Type B pancreatic cell (in vitro differentiated cells): ENCODE data around the gene VSTM1. TPM values are rescaled to one million over a fixed set of nuclear protein-coding genes. Genes with fewer than 3 reads are reported as not detected.
A peak's percentile ranks its signal among the peaks of the same experiment; 100 is the strongest.

ENCODE experiments used
- DNase-seq: peaks from one replicate; pipeline ENCODE4 v3.0.0; 2021; ENCODE audit warnings: mixed read lengths; ENCODE audit not compliant: unreplicated experiment; ENCODE audit errors: extremely low spot score
- H3K27ac Mint-ChIP-seq: 2 replicates; pipeline ENCODE4 v1.8.0; 2021; ENCODE audit warnings: mild to moderate bottlenecking, mixed read lengths
- H3K27me3 Mint-ChIP-seq: 2 replicates; pipeline ENCODE4 v1.8.0; 2021; ENCODE audit warnings: mixed read lengths
- H3K36me3 Mint-ChIP-seq: 2 replicates; pipeline ENCODE4 v1.8.0; 2021; ENCODE audit warnings: mixed read lengths
- H3K4me1 Mint-ChIP-seq: one replicate; pipeline ENCODE4 v1.8.0; 2021; ENCODE audit warnings: mixed read lengths; ENCODE audit not compliant: unreplicated experiment
- H3K4me3 Mint-ChIP-seq: 2 replicates; pipeline ENCODE4 v1.8.0; 2021; ENCODE audit warnings: mild to moderate bottlenecking, mixed read lengths
- H3K9me3 Mint-ChIP-seq: 2 replicates; pipeline ENCODE4 v1.8.0; 2021; ENCODE audit warnings: mixed read lengths
- CTCF ChIP-seq: fragments of 200-600 bp; sonication (generic); conservative IDR thresholded peaks from 2 replicates; pipeline ENCODE4 v1.5.0; 2021; ENCODE audit warnings: antibody characterized with exemption, mild to moderate bottlenecking
- total RNA-seq: library from RNA; stranded (reverse); gene quantifications from 2 replicates; pipeline ENCODE4 v1.2.1, GENCODE V29; 2021; ENCODE audit warnings: low replicate concordance

VSTM1 gene
- total RNA-seq, 1 donor from 2014 or later = not detected

GRCh38 chr19:53992211-53992610, 71.5 kb downstream of the VSTM1 start:
- TF ChIP-seq CTCF = no peak
- peak overlapping the region; percentile 64 for H3K4me3 Mint-ChIP-seq
- no peaks in the 10 kb centered on the region for H3K36me3 Mint-ChIP-seq

GRCh38 chr19:53991224-53992113, 72.2 kb downstream of the VSTM1 start, which contains the start of gene CACNG6:
Gene CACNG6, plus strand, starts transcription at chr19:53991637. Its CDS starts 1,241 bp downstream, at chr19:53992878.
- H3K27me3 Mint-ChIP-seq = peaks cover 54% of the 10 kb centered on the region
- no peaks in the 10 kb centered on the region for H3K9me3 Mint-ChIP-seq
- no peaks in the 10 kb centered on the region for H3K4me1 Mint-ChIP-seq
- no peak for DNase-seq
- H3K4me3 Mint-ChIP-seq = peak within 1 kb of the TSS; percentile 67
- H3K36me3 Mint-ChIP-seq = no peaks in the 10 kb centered on the region
- H3K27ac Mint-ChIP-seq = no peak within 1 kb of the TSS
- no peak for TF ChIP-seq CTCF

More at GRCh38 chr19:53992211-53992610, 71.5 kb downstream of the VSTM1 start:
- Mint-ChIP-seq H3K4me1 (no peaks in the 10 kb centered on the region), H3K27me3 (peaks cover 56% of the 10 kb centered on the region), H3K27ac (no peak overlapping the region), H3K9me3 (no peaks in the 10 kb centered on the region)
- DNase-seq = no peak

Other genes starting within 250 kb of the VSTM1 start
- gene NLRP12, start 239.6 kb downstream of the VSTM1 start, total RNA-seq = not detected in 2 replicates
- 69.5 and 73.5 TPM in 2 replicates for gene MYADM, start 196.0 kb downstream of the VSTM1 start, total RNA-seq
- 2.4 and 3.1 TPM in 2 replicates for gene PRKCG, start 181.7 kb downstream of the VSTM1 start, total RNA-seq
- 0.67 and 6.0 TPM in 2 replicates for gene CACNG7, start 154.6 kb downstream of the VSTM1 start, total RNA-seq
- gene CACNG8, start 101.0 kb downstream of the VSTM1 start, total RNA-seq = 0.05 and 0.97 TPM in 2 replicates
- gene CACNG6, start 72.3 kb downstream of the VSTM1 start, total RNA-seq = 0.27 and 0.98 TPM in 2 replicates
- gene TARM1, start 17.5 kb upstream of the VSTM1 start, total RNA-seq = not detected in 2 replicates
- gene OSCAR, start 36.9 kb upstream of the VSTM1 start, total RNA-seq = not detected in 2 replicates
- 140 and 155 TPM in 2 replicates for gene NDUFA3, start 39.0 kb upstream of the VSTM1 start, total RNA-seq
- gene TFPT, start 51.8 kb upstream of the VSTM1 start, total RNA-seq = 14.1 and 17.0 TPM in 2 replicates
- 80.5 and 89.8 TPM in 2 replicates for gene PRPF31, start 51.9 kb upstream of the VSTM1 start, total RNA-seq
- gene CNOT3, start 73.9 kb upstream of the VSTM1 start, total RNA-seq = 55.4 and 72.9 TPM in 2 replicates
- gene LENG1, start 95.8 kb upstream of the VSTM1 start, total RNA-seq = 6.6 and 7.5 TPM in 2 replicates
- 24.2 and 42.1 TPM in 2 replicates for gene TMC4, start 109.3 kb upstream of the VSTM1 start, total RNA-seq
- 73.3 and 86.7 TPM in 2 replicates for gene MBOAT7, start 125.7 kb upstream of the VSTM1 start, total RNA-seq
- 39.3 and 41.9 TPM in 2 replicates for gene TSEN34, start 127.4 kb upstream of the VSTM1 start, total RNA-seq
- 1,437 and 1,455 TPM in 2 replicates for gene RPS9, start 137.0 kb upstream of the VSTM1 start, total RNA-seq
- gene LILRB3, start 159.1 kb upstream of the VSTM1 start, total RNA-seq = not detected in 2 replicates
- not detected in 2 replicates for gene LILRA6, start 178.9 kb upstream of the VSTM1 start, total RNA-seq
- not detected in 2 replicates for gene LILRB5, start 193.4 kb upstream of the VSTM1 start, total RNA-seq
- gene LILRB2, start 217.2 kb upstream of the VSTM1 start, total RNA-seq = not detected in 2 replicates
- not detected in 2 replicates for gene LILRA5, start 249.3 kb upstream of the VSTM1 start, total RNA-seq